ENCODE data around the gene FAM149A.

- TF ChIP-seq CTCF (IDR thresholded peaks at IDR 0.05; ENCODE audit: low read depth, low read length) = no peak
- TF ChIP-seq MAX (IDR thresholded peaks at IDR 0.05; ENCODE audit: low read depth, low read length) = no peak
- no peak for TF ChIP-seq POLR2A (IDR thresholded peaks at IDR 0.05; ENCODE audit: extremely low read depth, insufficient read length)
These were observed 42.6 kb upstream of the FAM149A start for GRCh38 chr4:186061921-186062320.
